Mucosa of rectum (tissue), 2 donors: Measurements from ENCODE around the gene RGS12.

Experiments used
- H3K27ac ChIP-seq, 2 donors: one replicate each; pipeline ENCODE4 v1.7.0; 2013; ENCODE audit warnings: inconsistent platforms in 2 of 2, low read depth in 2 of 2, low read length in 2 of 2
- H3K27me3 ChIP-seq, 2 donors: one replicate each; pipeline ENCODE4 v1.7.0; 2013; ENCODE audit warnings: low read length in 2 of 2; ENCODE audit not compliant: control insufficient read depth in 2 of 2, insufficient read depth in 2 of 2
- H3K36me3 ChIP-seq, 2 donors: one replicate each; pipeline ENCODE4 v1.7.0; 2013; ENCODE audit warnings: low read length in 2 of 2; ENCODE audit not compliant: control insufficient read depth in 2 of 2, insufficient read depth in 2 of 2
- H3K4me1 ChIP-seq, 2 donors: one replicate each; pipeline ENCODE4 v1.7.0; 2013; ENCODE audit warnings: low read length in 2 of 2, mild to moderate bottlenecking in 1 of 2; ENCODE audit not compliant: control insufficient read depth in 2 of 2, insufficient read depth in 2 of 2
- H3K4me3 ChIP-seq, 2 donors: one replicate each; pipeline ENCODE4 v1.7.0; 2013; ENCODE audit warnings: low read length in 2 of 2
- H3K9ac ChIP-seq, 2 donors: one replicate each; pipeline ENCODE4 v1.7.0; 2013; ENCODE audit warnings: low read length in 2 of 2, low read depth in 1 of 2, mild to moderate bottlenecking in 1 of 2
- H3K9me3 ChIP-seq, 2 donors: one replicate each; pipeline ENCODE4 v1.7.0; 2013; ENCODE audit warnings: low read length in 2 of 2; ENCODE audit not compliant: control insufficient read depth in 2 of 2
- donor health status: healthy.
- donor health status: Normal muscosa, but diverticular disease.

RGS12 gene

GRCh38 chr4:3256230-3257102, 36.4 kb upstream of the RGS12 start:
- Histone ChIP-seq H3K27me3 (no peaks in the 10 kb centered on the region), H3K4me1 (no peaks in the 10 kb centered on the region), H3K9ac (no peak overlapping the region), H3K36me3 (no peaks in the 10 kb centered on the region), H3K4me3 (no peak overlapping the region), H3K9me3 (no peaks in the 10 kb centered on the region), H3K27ac (no peak overlapping the region)

GRCh38 chr4:3257103-3257555, 35.7 kb upstream of the RGS12 start:
- no peaks in the 10 kb centered on the region for H3K9me3 ChIP-seq
- H3K4me3 ChIP-seq, result no peak overlapping the region
- no peak overlapping the region for H3K27ac ChIP-seq
- no peaks in the 10 kb centered on the region for H3K36me3 ChIP-seq
- H3K27me3 ChIP-seq, result no peaks in the 10 kb centered on the region
- no peaks in the 10 kb centered on the region for H3K4me1 ChIP-seq
- no peak overlapping the region for H3K9ac ChIP-seq

- no peak overlapping the region for H3K27ac ChIP-seq
Observed at GRCh38 chr4:3257556-3258482, 35.0 kb upstream of the RGS12 start.

GRCh38 chr4:3261411-3262207, 31.2 kb upstream of the RGS12 start:
- Histone ChIP-seq H3K4me3 (no peak overlapping the region), H3K27me3 (no peaks in the 10 kb centered on the region)

More at GRCh38 chr4:3257556-3258482, 35.0 kb upstream of the RGS12 start:
- Histone ChIP-seq H3K36me3 (no peaks in the 10 kb centered on the region), H3K4me1 (no peaks in the 10 kb centered on the region), H3K27me3 (no peaks in the 10 kb centered on the region), H3K9ac (no peak overlapping the region), H3K4me3 (no peak overlapping the region), H3K9me3 (no peaks in the 10 kb centered on the region)

GRCh38 chr4:3262208-3263052, 30.4 kb upstream of the RGS12 start:
- H3K27ac ChIP-seq, result no peak overlapping the region
- H3K4me1 ChIP-seq, result no peaks in the 10 kb centered on the region
- H3K4me3 ChIP-seq, result no peak overlapping the region
- no peaks in the 10 kb centered on the region for H3K36me3 ChIP-seq
- no peaks in the 10 kb centered on the region for H3K27me3 ChIP-seq
- no peak overlapping the region for H3K9ac ChIP-seq
- H3K9me3 ChIP-seq, result no peaks in the 10 kb centered on the region

More at GRCh38 chr4:3261411-3262207, 31.2 kb upstream of the RGS12 start:
- no peak overlapping the region for H3K27ac ChIP-seq
- H3K4me1 ChIP-seq, result no peaks in the 10 kb centered on the region
- H3K9me3 ChIP-seq, result no peaks in the 10 kb centered on the region
- no peak overlapping the region for H3K9ac ChIP-seq
- no peaks in the 10 kb centered on the region for H3K36me3 ChIP-seq

- Histone ChIP-seq H3K9ac (no peak overlapping the region), H3K4me1 (no peaks in the 10 kb centered on the region), H3K27me3 (no peaks in the 10 kb centered on the region), H3K27ac (no peak overlapping the region), H3K36me3 (no peaks in the 10 kb centered on the region), H3K9me3 (no peaks in the 10 kb centered on the region), H3K4me3 (no peak overlapping the region)
Observed at GRCh38 chr4:3263053-3263875, 29.6 kb upstream of the RGS12 start.

- H3K36me3 ChIP-seq, result no peaks in the 10 kb centered on the region
Observed at GRCh38 chr4:3263876-3264193, 29.0 kb upstream of the RGS12 start.

GRCh38 chr4:3266076-3266475, 26.7 kb upstream of the RGS12 start:
- H3K27me3 ChIP-seq, result no peaks in the 10 kb centered on the region
- H3K9me3 ChIP-seq, result no peaks in the 10 kb centered on the region
- no peaks in the 10 kb centered on the region for H3K4me1 ChIP-seq
- H3K36me3 ChIP-seq, result no peaks in the 10 kb centered on the region
- no peak overlapping the region for H3K4me3 ChIP-seq
- H3K27ac ChIP-seq, result no peak overlapping the region
- no peak overlapping the region for H3K9ac ChIP-seq

More at GRCh38 chr4:3263876-3264193, 29.0 kb upstream of the RGS12 start:
- no peaks in the 10 kb centered on the region for H3K27me3 ChIP-seq
- H3K9ac ChIP-seq, result no peak overlapping the region
- H3K9me3 ChIP-seq, result no peaks in the 10 kb centered on the region
- H3K4me3 ChIP-seq, result no peak overlapping the region
- H3K4me1 ChIP-seq, result no peaks in the 10 kb centered on the region
- no peak overlapping the region for H3K27ac ChIP-seq
